NOMO-1 (cell line): ENCODE results near the gene FKBP15.

Experiments used
- DNase-seq, 2 experiments: peaks; one replicate each; lab custom pipeline; 2025; ENCODE audit not compliant: unreplicated experiment in 2 of 2; lab: John Stamatoyannopoulos, UW

Gene FKBP15

DNA sequence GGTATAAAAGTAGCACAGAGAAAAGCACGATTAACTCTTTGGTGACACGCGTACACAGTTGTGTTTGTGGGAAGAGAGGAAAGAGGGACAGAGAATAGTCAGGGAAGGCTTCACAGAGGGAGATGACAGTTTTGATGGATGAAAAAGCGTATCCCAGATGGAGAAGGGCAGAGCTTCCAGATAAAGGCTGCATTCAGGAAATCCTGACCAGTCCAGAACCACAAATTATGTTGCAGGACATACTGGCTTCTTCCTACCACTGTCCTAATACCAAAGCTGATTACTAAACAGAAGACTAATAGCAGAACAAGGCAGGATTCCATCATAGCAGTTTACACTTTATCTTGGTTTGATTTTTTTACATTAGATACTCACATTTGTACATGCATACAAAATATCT is 35.8 kb downstream of the FKBP15 start:
- DNase-seq = no peak

- no peak for DNase-seq
Measured at GRCh38 chr9:113184539-113184938, 36.5 kb downstream of the FKBP15 start.

DNA sequence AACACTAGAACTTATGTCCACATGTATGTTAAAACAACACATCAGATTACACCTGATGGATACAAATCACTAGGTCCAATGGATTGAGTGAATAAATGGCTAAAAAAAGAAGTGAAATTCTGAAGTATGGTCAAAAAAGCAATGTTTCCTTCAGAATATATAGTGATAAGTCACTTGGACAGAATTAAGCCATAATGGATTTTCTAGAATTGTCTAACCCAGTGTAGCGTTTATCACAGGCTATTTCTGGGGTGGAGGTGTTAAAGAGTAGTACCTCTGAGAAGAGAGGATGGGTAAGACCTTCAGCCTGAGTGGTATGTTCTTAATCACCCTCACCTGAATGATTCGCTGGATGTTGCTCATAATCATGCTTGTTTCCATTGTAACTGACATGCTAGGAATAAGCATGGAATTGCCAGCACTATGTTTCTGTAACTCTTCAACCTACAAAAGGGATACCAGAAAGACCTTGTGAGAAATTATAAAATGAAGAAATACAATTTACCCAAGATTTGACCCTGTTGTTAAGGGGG is 37.1 kb downstream of the FKBP15 start:
- DNase-seq = no peak

DNA sequence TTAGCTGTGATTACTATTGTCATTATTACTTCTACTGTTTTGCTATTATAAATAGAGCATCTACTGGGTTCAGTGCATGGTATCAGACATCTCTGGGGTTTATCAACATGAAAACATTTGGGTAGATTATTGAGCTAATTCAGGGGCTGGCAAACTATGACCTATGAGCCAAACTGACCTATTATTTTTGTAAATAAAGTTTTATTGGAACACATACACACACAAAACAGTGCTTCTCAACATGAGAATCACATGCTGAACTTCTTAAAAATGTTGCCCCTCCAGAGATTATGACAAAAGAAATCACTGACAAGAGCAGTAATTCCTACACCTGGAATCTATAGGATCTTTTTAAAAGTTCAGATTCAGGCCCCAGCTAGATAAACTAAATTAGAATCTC is 39.9 kb downstream of the FKBP15 start:
- DNase-seq = no peak

DNA sequence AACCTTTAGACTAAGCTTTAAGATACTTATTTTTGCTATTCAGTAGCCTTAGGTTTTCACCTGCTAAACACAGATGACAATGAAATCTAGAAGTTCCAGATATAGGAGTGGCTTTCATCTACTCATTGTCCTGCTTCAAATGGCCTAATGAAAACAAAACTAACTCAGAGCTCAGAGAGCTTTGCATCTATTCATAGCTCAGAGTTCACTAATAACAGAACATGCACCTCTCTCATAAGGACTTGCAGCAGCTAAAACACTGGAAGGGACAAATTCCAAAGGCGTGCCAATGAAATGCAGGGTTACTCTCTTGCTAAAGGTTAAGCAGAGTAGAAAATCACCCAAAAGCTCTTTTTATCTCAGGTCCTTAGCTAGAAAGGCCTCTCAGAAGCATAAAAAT is 41.2 kb downstream of the FKBP15 start:
- no peak for DNase-seq

DNA sequence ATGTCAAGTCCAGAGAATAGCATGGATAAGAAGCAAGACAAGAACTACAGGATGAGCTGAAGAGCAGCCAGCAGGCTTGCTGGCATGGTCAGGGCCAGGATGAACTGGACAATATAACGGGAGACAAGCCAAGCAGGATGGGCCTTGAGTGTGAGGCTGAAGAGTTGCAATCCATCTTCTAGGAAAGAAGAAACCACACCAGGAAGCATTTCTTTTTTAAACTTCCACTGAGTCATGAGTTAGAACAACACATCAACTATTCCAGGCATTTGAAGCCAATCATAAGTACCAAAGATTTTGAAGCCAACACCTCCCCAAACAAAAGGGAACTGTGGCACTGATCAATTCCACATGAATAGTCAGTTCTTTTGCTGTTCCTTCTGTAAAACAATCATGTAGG is 43.0 kb downstream of the FKBP15 start:
- no peak for DNase-seq

GRCh38 chr9:113177251-113177650 is 43.8 kb downstream of the FKBP15 start:
- DNase-seq = no peak

DNA sequence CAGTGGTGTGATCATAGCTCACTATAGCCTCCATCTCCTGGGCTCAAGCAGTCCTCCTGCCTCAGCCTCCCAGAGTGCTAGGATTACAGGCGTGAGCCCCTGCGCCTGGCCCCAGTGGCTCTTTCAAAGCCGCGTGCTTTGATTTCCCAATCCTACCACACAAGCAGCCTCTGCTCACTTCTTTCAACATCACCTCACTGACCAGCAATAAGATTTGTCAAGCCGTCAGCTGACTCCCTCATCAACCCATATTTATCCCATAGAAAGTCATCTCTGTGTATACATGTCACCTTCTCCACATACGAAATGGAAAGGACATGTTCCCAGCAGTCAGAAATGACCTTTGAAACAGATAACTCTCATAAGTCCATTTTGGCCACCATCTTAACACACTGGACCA is 44.3 kb downstream of the FKBP15 start:
- DNase-seq = no peak

DNA sequence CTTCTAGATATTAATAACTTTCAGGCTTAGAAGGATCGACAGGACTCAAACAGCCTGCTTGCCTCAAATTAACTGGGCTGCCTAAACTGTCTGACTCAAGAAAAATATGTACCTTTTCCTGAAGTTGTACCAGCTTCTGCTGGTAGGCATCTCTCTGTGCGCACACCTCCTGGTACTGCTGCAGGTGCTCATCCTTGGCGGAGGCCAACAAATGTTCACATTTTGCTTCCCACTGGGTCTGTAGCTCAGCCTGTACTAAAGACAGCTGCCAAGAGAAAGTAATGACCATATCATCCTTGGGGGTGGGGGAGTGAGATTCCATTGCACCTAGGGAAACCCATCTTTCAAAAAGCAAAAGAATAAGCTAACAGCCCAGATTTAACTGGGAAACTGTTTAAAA is 47.7 kb downstream of the FKBP15 start:
- no peak for DNase-seq

GRCh38 chr9:113168809-113169208 is 52.3 kb downstream of the FKBP15 start:
- no peak for DNase-seq

- DNase-seq = no peak
Measured at GRCh38 chr9:113166039-113166438, 55.0 kb downstream of the FKBP15 start.

DNA sequence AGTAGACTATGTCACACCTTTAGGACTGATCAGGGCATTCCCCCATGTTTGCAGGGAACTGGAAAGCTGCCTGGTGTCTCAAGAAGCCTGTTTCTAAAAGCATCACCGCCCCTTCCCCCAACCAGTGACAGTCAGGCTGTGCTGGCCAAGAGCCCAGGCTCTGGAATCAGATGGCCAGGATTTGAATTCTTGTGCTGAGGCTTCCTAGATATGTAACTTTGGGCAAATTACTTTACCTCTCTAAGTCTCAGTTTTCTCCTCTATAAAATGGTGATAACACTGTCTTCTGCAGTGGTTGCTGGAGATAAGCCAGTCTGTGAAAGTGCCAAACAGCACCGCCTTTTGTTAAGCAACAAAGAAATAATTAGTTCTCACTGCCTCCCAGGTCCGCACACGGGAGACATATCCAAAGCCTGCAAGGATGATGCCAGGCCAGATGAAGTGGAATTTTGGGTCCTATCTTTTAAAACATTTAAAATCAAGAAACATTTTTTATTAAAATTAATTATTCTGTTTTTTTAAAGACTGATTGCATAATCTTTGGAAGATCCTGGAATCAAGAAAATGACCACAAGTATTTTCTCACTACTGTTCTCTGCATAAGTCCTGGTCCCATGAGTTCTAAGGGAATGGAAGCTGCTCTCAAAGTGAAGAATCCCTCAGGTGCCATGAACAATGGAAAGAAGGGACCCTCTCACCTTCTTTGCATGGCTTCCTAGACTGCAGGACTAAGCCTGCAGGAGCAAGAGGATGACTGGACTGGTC is 56.4 kb downstream of the FKBP15 start:
- no peak for DNase-seq

- DNase-seq = no peak
Measured at GRCh38 chr9:113163001-113163400, 58.1 kb downstream of the FKBP15 start.

DNA sequence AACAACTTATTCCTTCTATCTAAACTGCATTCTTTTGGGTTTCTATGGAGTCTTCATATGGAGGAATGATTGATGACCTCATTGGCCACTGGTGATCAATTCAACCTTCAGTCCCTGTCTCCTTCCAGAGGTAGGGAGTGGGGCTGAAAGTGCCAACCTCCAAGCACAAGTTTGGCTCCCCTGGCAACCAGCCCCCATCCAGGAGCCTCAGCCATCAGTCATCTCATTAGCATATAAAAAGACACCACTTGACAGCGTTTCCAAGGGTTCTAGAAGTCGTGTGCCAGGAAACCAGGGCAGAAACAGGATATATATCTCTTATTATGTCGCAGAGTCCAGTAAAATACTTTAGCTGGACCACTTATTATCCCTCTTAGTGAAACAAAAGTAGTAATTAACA is 60.5 kb downstream of the FKBP15 start:
- DNase-seq = no peak

- DNase-seq = no peak
Measured at GRCh38 chr9:113158446-113158845, 62.6 kb downstream of the FKBP15 start.

DNA sequence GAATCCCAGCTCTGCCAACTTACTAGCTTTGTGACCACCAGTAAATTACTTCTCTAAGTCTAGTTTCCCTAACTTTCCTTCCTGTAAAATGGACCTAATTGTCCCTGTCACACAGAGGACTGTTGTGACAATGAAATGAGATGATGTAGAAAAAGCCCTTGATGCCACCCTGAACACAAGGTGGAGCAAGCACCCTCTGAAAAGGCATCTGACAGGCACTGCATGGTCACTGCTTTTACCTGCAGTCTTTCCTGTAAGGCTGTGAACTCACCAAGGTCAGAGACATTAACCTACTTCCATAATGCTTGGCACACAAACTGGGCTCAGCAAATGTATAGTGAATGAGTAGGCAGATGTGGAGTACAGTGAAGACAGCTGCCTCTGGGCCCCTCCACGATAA is 64.2 kb downstream of the FKBP15 start:
- no peak for DNase-seq

- peak; percentile 64 to 72 for DNase-seq
Measured at GRCh38 chr9:113155911-113156588, 65.0 kb downstream of the FKBP15 start.

GRCh38 chr9:113154946-113155345 is 66.1 kb downstream of the FKBP15 start:
- peak; percentile 53 to 80 for DNase-seq

DNA sequence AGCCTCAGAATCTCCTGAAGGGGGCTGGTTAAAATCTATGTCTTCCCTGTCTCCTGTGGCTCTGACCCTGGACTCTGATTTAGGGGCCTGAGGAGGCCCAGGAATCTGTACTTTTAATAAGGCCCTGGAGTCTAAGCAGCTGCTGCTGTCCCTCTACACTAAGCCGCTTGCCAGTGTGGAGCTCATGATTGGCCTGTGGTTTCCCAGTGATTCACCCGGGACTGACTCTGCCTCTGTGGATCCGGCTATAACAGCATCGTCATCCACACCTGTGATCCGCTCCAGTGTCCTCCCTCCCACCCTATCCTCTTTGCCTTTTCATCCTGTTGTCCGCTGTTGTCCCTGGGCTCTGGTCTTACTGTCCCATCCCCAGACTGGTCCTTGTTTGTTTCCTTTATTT is 66.6 kb downstream of the FKBP15 start:
- peak; percentile 8 to 34 for DNase-seq

DNA sequence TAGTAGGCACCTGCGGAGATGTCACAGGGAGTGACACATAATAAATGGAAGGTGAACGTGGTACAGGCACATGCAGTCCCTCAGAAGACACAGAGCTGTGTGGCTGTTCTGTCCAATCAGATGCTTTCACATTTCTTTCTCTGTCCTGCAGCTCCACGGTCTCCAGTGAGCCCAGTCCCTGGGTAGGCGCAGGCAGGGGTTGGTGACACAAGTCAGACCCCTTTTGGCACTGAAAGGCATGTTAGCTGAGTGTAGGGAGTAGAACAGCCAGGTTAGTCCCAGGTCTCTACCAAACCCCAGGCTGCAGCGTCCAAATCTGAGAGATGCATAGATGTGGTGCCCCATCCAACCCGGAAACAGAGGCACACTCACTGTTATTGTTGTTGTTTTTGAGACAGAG is 67.5 kb downstream of the FKBP15 start:
- no peak for DNase-seq

DNA sequence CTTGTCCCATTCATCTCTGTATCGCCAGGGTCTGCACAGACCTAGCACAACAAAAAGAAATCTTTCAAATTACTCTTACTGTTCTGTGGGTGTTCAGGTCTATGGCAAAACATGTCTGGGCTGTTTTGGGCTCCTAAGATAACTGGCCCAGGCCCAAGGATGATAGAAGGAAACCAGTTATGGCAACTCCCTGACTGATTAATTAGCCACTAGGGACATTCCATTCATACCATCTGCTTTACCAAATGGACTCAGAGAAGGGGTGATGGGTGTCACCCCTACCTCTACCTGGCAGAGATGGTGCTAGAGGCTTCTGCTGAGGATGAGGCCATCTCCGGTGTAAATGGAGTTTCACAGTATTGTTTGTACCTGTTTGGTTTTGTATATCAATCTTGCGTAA is 68.4 kb downstream of the FKBP15 start:
- no peak for DNase-seq
